NCI-H1105 (cell line): ENCODE data around the gene TLCD3B.

Experiments used
- DNase-seq: peaks from one replicate; lab custom pipeline; 2025; lab: John Stamatoyannopoulos, UW

Gene TLCD3B

DNA sequence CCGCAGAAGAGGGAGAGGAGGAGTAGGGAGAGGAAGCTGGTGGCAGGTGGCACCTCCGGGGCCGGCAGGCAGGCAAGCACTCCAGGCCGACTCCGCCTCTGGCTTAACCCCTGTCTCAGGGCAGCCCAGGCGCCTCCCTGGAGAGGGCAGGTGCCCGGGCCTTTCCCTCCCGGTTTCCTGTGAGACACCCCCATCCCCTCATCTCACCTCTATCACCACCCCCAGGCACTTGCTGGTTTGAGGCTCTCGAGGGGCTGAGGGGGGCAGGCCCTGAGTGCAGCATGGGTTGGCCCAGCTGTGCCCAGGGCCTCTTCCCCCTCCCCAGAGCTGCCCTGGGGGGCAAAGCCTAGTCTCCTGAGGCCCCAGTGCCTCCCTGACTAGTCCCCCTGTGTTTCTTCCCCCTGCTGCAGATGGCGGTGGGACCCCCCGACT lies 26.2 kb downstream of the TLCD3B start:
- peak; percentile 83 for DNase-seq

DNA sequence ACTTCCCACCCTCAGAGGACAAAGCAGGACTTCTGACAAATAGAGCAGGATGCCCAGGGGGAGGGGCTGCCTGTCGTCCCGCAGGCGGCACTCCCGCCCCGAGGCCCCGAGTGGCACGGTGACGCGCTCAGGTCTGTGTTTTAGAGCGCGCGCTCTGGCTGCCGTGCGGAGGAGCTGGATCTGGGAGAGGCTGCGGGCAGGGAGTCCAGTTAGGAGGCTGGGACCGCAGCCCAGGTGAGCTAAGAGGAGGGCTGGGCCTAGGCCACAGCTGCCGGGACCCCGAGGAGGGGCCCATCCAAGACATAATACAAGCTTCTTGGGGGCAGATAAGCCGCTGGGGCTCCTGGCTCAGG lies 26.7 kb downstream of the TLCD3B start:
- peak; percentile 83 for DNase-seq

DNA sequence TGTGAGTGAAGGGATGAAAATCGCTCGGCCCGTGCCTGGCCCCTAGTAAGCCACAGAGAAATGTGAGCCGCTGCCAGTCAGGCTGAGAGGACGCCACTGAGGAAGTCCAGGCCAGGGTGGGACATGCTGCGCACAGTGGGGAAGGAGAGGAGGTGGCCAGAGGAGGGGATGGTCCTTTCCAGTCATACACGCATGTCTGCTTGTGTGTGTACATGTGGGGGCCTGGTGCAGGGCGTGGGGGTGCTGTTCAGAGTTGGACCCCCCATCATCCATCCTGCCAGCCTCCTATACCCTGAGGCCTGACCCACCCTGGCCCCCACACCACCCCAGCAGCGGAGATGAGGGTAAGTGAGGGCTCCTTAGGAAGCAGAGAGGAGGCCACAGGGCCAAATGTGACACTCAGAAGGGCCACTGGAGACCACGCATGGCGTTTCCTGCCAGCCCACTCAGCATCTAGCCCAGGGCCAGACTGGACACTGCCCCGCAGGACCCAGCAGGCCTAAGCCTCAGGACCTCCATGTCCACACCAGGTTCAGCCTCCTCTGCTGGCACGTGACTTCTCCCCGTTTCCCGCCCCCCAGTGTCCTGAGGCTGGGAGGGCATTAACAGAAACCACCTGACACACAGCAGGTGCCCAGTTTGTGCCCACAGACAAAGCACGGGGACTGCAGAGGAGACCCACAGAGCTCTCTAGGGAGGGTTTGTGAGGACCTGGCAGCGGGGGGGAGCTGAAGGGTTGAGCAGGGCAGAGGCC lies 27.2 kb downstream of the TLCD3B start:
- no peak for DNase-seq

DNA sequence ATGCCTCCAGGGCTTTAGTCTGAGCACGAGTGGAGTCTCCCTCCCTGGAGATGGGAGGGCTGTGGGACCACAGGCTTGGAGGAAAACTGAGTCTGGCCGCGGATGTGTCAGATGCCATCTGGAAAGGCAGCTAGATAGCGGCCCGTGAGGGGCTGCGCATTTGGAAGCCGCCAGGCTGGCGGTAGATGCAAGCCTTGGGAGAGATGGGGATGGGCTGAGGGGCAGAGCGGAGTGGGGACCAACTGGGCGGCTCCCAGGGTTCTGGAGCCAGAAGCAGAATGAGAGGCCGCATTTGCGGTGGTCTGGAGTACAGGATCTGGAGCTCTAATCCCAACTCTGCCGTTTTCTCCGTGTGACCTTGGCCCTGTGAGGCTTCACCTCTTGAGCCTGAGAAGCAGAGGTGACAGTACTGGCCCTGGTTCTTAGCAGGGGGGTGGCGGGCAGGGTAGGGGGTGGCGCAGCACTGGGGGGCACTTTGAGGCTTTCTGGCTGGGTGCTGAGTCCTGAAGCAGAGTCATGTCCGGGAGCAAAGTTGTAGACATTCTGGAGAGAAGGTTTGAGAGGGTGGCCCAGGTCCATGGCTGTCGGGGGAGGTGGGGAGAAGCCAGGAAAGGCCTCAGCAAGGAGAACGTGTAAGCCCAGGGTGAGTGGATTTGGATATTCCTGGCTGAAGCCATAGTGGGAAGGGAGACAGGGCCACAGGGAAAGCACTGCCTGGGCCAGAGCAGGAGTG lies 28.3 kb downstream of the TLCD3B start:
- DNase-seq: no peak

DNA sequence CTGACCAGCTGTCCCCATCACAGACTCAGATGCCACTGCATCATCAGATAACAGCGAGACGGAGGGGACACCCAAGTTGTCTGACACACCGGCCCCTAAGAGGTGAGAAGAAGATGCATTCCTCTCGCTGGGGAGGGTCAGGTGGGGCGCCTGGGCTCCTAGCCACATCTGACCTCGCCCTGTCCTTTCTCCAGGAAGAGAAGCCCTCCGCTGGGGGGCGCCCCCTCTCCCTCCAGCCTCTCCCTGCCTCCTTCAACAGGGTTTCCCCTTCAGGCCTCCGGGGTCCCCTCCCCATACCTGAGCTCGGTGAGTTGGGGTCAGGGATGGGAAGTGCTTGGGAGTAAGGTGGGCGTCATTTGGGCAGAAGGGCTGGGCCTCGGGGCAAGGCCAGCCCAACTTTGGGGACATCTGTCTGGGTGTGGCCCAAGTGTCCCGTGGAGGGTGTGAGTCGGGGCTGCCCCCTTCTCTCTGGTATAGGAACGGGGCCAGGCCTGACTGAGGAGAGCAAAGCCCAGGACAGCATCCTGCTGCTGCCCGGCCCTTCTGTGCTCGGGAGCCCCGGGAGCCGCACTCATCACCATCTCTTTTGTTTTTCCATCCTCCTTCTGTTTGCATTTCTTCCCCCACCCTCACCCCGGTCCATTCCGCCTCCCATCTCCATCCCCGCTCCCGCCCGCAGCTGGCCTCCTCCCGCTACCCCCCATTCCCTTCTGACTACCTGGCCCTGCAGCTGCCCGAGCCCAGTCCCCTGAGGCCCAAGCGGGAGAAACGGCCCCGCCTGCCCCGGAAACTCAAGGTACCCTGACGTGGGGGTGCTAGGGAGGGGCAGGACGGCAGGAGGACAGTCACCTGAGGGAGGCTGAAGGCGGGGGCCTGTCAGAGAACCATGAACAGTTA lies 30.1 kb downstream of the TLCD3B start:
- DNase-seq: no peak

DNA sequence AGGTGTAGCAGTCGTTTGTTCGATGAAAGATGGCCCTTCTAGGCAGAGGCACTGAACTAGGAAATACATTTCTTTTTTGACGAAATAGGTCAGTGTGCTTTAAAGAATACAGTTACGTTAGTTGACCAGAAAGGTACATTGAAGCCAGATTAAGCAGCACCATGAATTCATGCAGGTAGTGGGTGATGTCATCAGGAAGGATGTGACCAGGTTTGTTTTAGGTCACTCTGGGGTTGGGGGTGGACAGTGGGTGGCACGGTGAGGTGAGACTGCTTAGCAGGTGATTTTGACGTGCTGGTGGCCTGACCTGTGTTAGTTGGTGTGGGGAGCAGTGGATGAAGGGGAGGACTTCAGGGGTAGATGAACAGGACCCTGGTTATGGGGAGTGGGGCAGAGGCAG lies 31.5 kb downstream of the TLCD3B start:
- DNase-seq: no peak

DNA sequence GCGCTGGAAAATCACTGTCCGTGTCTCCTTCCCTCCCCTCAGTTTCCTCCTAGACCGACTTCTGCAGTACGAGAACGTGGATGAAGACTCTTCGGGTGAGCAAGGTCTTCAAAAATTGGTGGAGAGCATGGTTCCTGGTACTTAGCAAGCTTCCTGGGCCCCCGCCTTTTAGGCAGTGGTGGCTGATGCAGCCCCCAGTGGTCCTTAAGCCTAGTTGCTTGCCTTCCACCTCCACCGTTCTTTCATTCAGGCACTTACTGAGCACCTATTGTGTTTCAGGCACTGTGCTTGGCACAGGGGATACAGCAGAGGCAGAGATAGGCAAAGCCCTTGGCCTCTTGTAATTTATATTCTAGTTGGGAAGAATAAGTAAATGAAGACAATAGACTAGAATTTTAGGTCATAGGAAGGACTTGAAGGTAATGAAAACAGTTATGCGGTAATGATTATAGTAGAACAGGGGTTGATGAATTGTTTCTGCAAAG lies 34.3 kb downstream of the TLCD3B start:
- DNase-seq: no peak

DNA sequence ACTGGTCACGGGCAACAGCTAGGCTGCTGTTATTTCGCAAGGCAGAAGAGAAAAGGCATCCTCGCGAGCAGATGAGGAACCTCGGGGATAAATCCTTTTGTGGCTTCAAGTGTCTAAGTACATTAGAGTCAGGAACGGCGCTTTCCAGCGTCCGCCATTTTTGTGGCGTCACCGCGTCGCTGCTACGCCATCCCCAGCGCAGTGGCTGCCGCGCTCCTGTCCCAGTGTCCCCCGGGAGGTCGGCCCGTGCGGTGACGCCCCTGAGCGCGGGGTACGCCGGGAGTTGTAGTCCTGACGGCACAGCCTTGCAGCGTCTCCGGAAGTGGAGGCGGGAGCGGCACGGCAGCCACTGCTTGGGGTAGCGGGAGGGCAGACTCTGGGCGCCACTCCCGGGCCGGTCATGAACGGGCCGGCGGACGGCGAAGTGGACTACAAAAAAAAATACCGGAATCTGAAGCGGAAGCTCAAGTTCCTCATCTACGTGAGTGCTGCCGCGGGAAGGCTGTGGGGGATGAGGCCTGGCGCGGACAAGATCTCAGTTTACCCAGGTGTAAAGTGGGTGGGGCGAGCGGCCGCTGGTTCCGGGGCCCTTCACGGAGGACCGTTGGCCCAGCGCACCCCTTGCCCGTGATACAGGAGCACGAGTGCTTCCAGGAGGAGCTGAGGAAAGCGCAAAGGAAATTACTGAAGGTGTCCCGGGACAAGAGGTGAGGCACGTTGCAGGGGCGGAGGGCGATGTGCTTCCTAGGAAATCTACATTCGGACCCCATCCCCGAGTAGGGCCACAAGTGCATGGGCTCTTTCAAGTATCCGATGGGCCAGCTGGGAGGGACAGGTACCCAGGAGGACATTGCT lies 34.9 kb downstream of the TLCD3B start, which contains the start of gene INO80E:
Gene INO80E (plus strand): TSS at position 331 of the 855 bp plus-strand sequence. CDS start 70 bp downstream, at position 401.
- DNase-seq: peak; percentile 96

DNA sequence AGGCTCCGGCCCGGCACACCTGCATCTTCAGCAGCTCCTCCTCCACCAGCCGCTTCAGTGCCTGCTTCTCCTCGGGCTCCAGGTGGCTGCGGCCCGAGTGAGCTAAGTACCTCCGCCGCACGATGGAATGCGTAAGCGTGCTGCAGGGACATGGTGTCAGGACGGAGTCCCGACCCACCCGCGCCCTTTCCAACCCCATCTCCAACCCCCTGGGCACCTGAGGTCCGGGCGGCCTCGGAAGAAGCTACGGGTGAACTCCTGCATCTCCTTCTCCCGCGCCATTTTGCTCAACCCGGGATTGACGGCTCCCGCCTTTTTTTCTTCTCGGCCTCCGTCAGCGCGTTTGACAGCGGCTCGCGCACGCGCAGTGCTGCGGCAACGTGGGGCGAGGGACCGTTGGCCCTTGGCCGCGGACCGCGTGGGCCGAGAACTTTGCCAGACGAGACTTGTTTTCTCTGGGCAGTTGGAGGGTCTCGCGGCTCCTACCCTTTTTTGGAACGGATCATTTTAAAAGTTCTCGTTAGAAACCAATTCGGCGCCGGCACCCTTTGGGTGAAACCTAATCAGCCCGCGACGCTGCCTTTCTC lies 35.7 kb downstream of the TLCD3B start, which contains the start of gene HIRIP3:
Gene HIRIP3 (minus strand): TSS at position 294 of the 587 bp plus-strand sequence. CDS start 12 bp downstream, at position 282.
- peak; percentile 72 for DNase-seq

DNA sequence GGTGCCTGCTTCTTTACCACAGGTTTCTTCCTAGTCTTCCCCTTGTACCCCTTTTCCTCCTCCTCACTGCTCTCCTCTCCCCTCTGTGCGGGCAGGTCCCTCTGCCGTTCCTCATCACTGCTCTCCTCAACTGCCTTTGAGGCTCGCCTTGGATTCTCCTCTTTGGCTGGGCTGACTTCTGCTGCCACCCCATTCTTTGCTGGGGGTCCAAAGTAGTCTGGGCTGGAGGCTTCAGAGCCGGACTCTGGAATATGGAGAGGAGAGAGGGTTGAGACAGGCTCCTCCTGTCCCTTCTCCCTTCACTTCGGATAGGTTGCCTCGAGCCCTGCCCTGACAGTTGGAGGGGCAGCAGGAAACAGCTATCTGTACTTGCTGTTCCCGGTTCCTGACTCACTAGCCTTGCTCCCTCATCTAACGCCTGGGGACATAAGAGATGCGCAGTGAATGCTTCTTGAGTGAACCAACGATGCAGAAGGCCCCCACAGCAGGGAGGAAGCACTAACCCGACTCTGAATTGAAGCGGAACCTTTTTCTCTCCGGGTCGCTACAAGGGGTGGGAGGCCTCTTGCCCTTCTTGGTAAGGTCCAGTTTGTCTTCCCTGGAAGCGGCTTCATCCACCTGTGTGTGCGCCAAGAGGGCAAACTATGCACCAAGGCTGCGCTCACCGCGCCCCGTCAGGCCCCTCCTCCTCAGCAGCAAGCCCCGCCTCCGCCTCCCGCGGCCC lies 36.3 kb downstream of the TLCD3B start:
- DNase-seq: no peak

DNA sequence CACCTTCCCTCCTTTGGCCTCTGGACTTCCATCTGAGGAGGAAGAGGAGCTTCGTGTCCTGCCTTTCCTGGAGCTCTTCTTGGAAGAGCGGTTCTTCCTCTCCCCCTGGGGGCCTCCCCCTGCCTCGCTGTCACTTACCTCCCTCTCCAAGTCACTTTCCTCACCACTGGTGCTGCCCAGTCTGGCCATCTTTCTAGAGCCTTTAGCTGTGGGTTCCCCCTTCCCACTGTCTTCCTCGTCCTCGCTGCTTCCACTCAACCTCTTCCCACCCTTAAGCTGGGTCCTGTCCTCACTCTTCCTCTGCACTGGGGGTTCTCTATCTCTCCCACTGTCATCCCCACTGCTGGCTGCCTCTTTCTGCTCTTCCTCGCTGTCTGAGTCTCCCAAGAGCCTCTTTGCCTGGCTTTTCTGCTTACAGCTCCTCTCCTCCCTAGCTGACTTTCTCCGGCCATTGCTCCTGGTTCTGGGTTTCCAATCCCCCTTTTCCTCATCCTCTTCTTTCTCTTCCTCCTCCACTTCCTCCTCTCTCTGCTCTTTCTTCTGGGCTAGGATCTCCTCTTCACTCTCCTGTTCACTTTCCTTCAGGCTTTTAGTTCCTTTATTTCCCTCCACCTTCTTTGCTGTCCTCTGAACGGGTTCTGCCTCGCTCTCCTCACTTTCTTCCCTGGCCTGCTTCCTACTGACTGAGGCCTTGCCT lies 37.0 kb downstream of the TLCD3B start:
- DNase-seq: no peak

DNA sequence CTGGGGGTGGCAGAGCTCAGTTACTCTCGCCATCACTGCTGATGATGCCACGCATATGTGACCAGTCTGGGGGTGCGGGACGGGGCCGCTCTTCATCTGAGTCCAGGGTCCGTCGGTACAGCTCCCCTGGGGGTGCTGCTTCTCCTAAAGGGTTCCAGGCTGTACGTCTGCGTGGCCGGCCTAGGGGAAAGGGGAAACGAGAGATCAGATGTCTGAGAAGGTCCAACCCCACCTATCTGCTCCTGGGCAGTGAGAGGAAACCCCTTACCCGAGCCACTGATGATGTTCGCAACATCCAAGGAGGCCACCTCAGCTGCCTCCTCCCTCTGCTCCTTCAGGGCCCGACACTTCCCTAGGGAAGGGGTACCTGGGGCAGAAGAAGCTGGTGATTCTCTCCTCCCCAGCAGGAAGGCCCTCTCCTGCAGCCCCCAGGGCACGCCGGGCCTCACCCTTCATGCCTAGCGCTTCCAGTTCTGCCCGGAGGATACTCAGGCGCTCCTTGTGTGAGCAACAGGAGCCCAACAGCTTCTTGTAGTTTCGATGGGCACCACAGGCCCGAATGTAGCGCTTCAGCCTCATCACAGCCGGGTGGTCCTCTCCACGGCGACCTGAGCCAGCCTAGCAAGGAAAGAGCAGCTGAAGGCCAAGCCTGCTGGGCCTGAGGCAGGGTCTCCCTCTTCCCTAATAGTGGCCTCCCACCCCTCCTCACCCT lies 37.7 kb downstream of the TLCD3B start:
- no peak for DNase-seq

DNA sequence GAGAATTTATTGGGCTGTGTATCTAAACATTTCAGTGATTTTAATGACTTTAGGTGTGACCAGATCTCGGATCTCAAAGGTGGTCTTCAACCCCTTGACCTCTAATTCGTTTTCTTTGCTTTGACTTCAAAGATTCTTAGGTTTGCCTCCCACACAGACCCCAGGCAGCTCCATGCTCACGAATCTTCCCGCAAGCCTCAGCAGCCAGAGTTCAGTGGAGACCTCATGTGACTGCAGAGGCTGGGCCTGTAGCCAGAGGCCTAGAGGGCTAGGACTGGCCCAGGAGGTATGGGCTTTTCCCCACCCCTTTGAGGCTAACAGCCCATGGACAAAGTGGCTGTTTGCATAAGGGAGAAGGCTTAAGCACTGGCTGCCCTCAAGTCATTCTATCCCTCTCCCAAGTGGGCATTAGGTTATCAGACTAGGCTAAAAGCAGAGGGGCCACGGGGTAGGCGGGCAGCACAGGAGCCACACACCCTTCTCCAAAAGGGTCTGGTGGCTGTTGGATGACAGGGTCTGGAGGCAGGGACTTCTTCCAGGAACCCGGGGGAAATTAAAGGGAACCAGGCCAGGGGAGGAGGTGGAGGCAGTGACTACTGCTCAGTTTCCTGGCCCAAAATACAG lies 38.6 kb downstream of the TLCD3B start:
- no peak for DNase-seq

DNA sequence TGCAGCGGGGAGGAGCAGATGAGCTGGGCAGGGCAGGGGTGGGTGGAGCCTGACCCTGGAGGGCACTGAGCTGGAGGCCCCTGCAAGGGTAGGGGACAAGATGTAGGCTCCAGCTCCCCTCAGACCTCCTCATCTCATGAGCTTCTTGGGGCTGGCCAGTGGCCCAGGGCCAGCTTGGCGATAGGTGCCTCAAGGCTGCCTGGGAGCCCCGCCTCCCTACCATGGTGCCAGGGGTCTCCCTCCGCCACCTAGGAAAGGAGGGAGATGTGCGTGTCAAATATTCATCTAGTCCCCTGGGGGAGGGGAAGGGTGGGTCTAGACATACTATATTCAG lies 39.5 kb downstream of the TLCD3B start:
- DNase-seq: no peak

DNA sequence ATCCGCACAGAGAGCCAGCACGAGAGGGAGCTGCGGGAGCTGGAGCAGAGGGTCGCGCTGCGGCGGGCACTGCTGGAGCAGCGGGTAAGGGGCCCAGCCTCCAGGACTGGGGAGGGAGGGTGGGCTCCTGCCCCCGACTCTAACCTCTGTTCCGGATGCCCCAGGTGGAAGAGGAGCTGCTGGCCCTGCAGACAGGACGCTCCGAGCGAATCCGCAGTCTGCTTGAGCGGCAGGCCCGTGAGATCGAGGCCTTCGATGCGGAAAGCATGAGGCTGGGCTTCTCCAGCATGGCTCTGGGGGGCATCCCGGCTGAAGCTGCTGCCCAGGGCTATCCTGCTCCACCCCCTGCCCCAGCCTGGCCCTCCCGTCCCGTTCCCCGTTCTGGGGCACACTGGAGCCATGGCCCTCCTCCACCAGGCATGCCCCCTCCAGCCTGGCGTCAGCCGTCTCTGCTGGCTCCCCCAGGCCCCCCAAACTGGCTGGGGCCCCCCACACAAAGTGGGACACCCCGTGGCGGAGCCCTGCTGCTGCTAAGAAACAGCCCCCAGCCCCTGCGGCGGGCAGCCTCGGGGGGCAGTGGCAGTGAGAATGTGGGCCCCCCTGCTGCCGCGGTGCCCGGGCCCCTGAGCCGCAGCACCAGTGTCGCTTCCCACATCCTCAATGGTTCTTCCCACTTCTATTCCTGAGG lies 40.0 kb downstream of the TLCD3B start:
- no peak for DNase-seq

DNA sequence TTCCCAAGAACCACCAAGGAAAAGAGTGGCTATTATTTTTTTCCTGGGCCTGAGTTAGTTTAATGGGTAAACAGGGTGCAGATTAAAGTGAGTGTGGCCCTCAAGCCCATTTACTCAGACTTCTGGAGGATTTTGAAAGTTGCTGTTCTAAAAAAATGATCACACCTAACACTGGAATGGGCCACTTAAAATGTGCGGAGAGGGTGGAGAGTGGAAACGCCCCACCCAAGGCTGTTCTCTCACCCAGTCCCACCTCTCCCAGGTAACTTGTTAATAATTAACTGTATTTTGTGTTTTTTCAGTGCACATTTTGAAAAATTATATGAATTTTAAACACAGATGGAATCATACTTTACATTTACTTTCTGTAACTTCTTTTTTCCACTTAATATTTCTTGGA lies 41.0 kb downstream of the TLCD3B start:
- DNase-seq: no peak

DNA sequence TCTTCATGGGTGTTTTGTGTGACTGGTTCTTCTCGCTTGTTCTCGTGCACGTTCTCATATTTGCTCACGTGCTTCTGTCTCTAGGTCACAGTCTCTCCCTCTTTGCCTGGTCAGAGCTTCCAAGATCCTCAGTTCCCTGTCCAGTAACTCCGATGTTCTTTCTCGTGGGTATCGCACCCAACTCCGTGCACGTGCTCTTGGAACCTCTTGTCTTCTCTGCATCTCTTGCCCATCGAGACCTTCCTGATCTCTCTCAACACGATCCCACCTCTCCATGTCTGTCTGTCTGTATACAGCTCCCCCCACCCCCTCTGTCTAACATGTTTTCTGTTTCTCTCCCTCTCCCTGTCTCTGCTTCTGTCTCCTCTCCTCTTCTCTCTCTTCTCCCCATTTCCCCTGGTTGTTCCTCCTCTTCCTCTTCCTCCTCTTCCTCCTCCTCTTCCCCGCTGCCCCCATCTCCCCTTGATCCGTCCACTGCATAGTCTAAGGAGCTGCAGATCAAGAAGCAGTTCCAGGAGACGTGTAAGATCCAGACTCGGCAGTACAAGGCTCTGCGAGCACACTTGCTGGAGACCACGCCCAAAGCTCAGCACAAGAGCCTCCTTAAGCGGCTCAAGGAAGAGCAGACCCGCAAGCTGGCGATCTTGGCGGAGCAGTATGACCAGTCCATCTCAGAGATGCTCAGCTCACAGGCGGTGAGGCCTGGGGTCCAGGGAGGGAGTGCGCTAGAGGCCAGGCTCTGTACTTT lies 41.8 kb downstream of the TLCD3B start:
- DNase-seq: no peak
